ENCODE results near the gene SGMS2. TPM values are rescaled to one million over a fixed set of nuclear protein-coding genes. Genes with fewer than 3 reads are reported as not detected.

SGMS2 gene
- total and polyA plus RNA-seq, 2 donors from 2014 or later, result 5.3 to 67.7 TPM

DNA sequence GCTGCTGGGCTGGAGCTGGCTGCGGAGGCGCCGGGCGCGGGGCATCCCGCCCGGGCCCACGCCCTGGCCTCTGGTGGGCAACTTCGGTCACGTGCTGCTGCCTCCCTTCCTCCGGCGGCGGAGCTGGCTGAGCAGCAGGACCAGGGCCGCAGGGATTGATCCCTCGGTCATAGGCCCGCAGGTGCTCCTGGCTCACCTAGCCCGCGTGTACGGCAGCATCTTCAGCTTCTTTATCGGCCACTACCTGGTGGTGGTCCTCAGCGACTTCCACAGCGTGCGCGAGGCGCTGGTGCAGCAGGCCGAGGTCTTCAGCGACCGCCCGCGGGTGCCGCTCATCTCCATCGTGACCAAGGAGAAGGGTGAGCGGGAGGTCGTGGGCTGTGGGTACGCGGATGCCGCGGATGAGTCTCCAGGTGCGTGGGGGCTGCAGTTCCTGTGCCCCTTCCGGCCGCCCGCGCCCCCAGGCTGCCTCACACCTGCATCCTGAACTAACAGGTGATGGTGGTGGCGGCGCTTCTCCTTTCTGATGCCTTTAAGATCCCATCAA, 107.1 kb downstream of the SGMS2 start:
- no peak for TF ChIP-seq CTCF (IDR thresholded peaks at IDR 0.05; ENCODE audit: borderline replicate concordance, extremely low read depth, insufficient read depth)

DNA sequence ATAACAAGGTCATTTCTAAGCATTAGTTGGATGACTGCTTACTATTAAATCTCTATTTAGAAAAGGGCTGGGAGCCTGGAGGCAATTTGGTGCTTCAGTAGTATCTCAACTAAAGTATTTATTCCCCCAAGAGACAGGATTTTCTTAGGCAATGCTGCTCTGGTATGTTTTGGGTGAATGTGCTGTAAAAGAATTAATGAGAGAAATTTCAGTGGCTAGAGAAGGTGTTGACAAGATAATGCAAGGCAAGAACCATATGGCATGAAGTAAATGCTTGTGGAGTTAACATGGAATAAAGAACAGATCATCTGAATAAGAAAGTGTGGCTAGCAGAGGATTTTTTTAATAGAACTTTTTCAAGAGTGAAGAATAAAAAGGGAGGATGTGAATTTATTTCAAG, 110.5 kb downstream of the SGMS2 start:
- no peak for TF ChIP-seq CTCF (IDR thresholded peaks at IDR 0.05; ENCODE audit: borderline replicate concordance, extremely low read depth, insufficient read depth)
- Histone ChIP-seq H3K36me3 (ENCODE audit: control insufficient read depth in 2 of 3, insufficient read depth in 3 of 3, low read length in 3 of 3) (no peaks in the 10 kb centered on the region), H3K4me3 (ENCODE audit: low read length in 3 of 3) (no peak overlapping the region), H3K27me3 (ENCODE audit: control insufficient read depth, insufficient read depth, low read length) (peaks cover 2% of the 10 kb centered on the region), H3K27ac (ENCODE audit: low read depth in 2 of 2, low read length in 2 of 2) (no peak overlapping the region), H3K4me1 (ENCODE audit: control insufficient read depth in 2 of 3, insufficient read depth in 2 of 3, low read depth in 1 of 3, low read length in 3 of 3) (peaks cover 0 to 6% (median 5%) of the 10 kb centered on the region in 3 donors), H3K9me3 (ENCODE audit: control insufficient read depth in 2 of 3, insufficient read depth in 1 of 3, low read length in 3 of 3) (no peaks in the 10 kb centered on the region), H3K9ac (ENCODE audit: low read length in 3 of 3) (no peak overlapping the region)
- DNase-seq, result no peak
- FAIRE-seq, result no peak
- intact Hi-C loops (cut with DNase I), result no loop called here

More for the DNA sequence above, 107.1 kb downstream of the SGMS2 start:
- Histone ChIP-seq H3K9ac (ENCODE audit: low read length in 3 of 3) (peak overlapping the region in 2 of 3 donors; percentile 46 to 57), H3K27me3 (ENCODE audit: control insufficient read depth, insufficient read depth, low read length) (peaks cover 2% of the 10 kb centered on the region), H3K4me1 (ENCODE audit: control insufficient read depth in 2 of 3, insufficient read depth in 2 of 3, low read depth in 1 of 3, low read length in 3 of 3) (peaks cover 0 to 6% (median 5%) of the 10 kb centered on the region in 3 donors), H3K9me3 (ENCODE audit: control insufficient read depth in 2 of 3, insufficient read depth in 1 of 3, low read length in 3 of 3) (no peaks in the 10 kb centered on the region), H3K27ac (ENCODE audit: low read depth in 2 of 2, low read length in 2 of 2) (peak overlapping the region in 1 of 2 donors; percentile 13), H3K4me3 (ENCODE audit: low read length in 3 of 3) (peak overlapping the region; percentile 61 to 99 (median 72)), H3K36me3 (ENCODE audit: control insufficient read depth in 2 of 3, insufficient read depth in 3 of 3, low read length in 3 of 3) (no peaks in the 10 kb centered on the region)
- intact Hi-C loops (cut with DNase I), result no loop called here
- DNase-seq (peak in 1 of 5 donors; percentile 79), FAIRE-seq (no peak)

GRCh38 chr4:107937040-107937439, 112.3 kb downstream of the SGMS2 start:
- H3K4me1 ChIP-seq (ENCODE audit: control insufficient read depth in 2 of 3, insufficient read depth in 2 of 3, low read depth in 1 of 3, low read length in 3 of 3), result peaks cover 0 to 5% (median 2%) of the 10 kb centered on the region in 3 donors
- H3K9me3 ChIP-seq (ENCODE audit: control insufficient read depth in 2 of 3, insufficient read depth in 1 of 3, low read length in 3 of 3), result no peaks in the 10 kb centered on the region
- no peak for TF ChIP-seq CTCF (IDR thresholded peaks at IDR 0.05; ENCODE audit: borderline replicate concordance, extremely low read depth, insufficient read depth)
- H3K9ac ChIP-seq (ENCODE audit: low read length in 3 of 3), result no peak overlapping the region
- no peak for DNase-seq
- FAIRE-seq, result no peak
- no peaks in the 10 kb centered on the region for H3K36me3 ChIP-seq (ENCODE audit: control insufficient read depth in 2 of 3, insufficient read depth in 3 of 3, low read length in 3 of 3)
- intact Hi-C loops (cut with DNase I), result no loop called here
- H3K27me3 ChIP-seq (ENCODE audit: control insufficient read depth, insufficient read depth, low read length), result peaks cover 2% of the 10 kb centered on the region
- H3K27ac ChIP-seq (ENCODE audit: low read depth in 2 of 2, low read length in 2 of 2), result no peak overlapping the region
- H3K4me3 ChIP-seq (ENCODE audit: low read length in 3 of 3), result no peak overlapping the region

DNA sequence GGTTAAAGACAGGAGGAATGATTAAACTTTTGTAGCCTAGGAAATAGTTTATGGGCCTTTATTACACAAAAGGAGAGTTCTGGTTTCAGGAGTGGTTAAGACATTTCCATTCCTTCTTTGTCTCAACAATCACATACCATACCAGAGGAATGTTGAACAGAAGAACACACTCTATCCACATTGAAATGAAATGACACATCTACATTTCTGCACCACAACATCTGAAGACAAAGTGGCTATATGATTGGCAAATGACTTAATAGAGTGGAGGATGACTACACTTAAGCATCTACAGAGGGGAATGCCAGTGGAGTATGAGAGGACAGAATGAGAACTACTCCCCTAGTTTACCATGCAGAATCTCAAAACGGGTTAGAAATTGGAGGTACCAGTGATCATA, 114.6 kb downstream of the SGMS2 start:
- no peaks in the 10 kb centered on the region for H3K36me3 ChIP-seq (ENCODE audit: control insufficient read depth in 2 of 3, insufficient read depth in 3 of 3, low read length in 3 of 3)
- no peaks in the 10 kb centered on the region for H3K9me3 ChIP-seq (ENCODE audit: control insufficient read depth in 2 of 3, insufficient read depth in 1 of 3, low read length in 3 of 3)
- DNase-seq (no peak), FAIRE-seq (no peak)
- intact Hi-C loops (cut with DNase I), result no loop called here
- no peak overlapping the region for H3K9ac ChIP-seq (ENCODE audit: low read length in 3 of 3)
- no peak overlapping the region for H3K4me3 ChIP-seq (ENCODE audit: low read length in 3 of 3)
- H3K27ac ChIP-seq (ENCODE audit: low read depth in 2 of 2, low read length in 2 of 2), result no peak overlapping the region
- H3K27me3 ChIP-seq (ENCODE audit: control insufficient read depth, insufficient read depth, low read length), result no peaks in the 10 kb centered on the region
- H3K4me1 ChIP-seq (ENCODE audit: control insufficient read depth in 2 of 3, insufficient read depth in 2 of 3, low read depth in 1 of 3, low read length in 3 of 3), result no peaks in the 10 kb centered on the region
- TF ChIP-seq CTCF (IDR thresholded peaks at IDR 0.05; ENCODE audit: borderline replicate concordance, extremely low read depth, insufficient read depth), result no peak
